Muscle of back (tissue), 11 donors: ENCODE measurements around the gene LEMD3. TPM values are rescaled to one million over a fixed set of nuclear protein-coding genes. Genes with fewer than 3 reads are reported as not detected.

Experiments used
- DNase-seq, 3 donors: peaks; one replicate each; pipeline versions ENCODE4 v3.0.0 to v3.0.0-alpha.2; 2013
- polyA plus RNA-seq, 10 donors: library from polyadenylated mRNA; unstranded; fragments of 120-200 nt; gene quantifications; one replicate each; pipeline ENCODE4 v1.2.1, GENCODE V29; 2013; ENCODE audit not compliant: insufficient read length in 10 of 10

Gene LEMD3
- polyA plus RNA-seq, 10 donors, result 15.8 to 24.2 (median 19.8) TPM

DNA sequence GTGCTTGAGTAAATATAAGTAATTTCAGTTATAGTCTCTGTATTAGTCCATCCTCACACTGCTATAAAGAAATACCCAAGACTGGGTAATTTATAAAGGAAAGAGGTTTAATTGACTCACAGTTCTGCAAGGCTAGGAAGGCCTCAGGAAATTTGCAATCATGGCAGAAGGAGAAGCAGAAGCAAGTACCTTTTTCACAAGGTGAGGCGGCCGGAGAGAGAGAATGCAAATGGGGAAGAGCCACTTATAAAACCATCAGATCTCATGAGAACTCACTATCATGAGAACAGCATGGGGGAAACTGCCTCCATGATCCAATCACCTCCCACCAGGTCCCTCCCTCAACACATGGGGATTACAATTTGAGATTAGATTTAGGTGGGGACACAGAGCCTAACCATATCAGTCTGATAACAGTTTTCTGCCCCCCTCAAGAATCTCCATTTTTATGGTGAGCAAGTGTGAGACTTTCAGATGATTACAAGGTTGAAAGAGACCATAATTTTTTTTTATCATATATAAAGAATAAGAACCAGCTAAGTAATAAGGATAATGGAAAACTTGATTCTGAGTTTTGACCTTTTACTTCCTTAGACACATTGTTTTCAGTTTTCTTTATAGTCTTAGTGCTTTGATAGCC is 35.6 kb downstream of the LEMD3 start:
- DNase-seq, result no peak

GRCh38 chr12:65205886-65206285 is 36.5 kb downstream of the LEMD3 start:
- DNase-seq, result no peak

- DNase-seq, result no peak
Observed at GRCh38 chr12:65208125-65208524, 38.7 kb downstream of the LEMD3 start.

DNA sequence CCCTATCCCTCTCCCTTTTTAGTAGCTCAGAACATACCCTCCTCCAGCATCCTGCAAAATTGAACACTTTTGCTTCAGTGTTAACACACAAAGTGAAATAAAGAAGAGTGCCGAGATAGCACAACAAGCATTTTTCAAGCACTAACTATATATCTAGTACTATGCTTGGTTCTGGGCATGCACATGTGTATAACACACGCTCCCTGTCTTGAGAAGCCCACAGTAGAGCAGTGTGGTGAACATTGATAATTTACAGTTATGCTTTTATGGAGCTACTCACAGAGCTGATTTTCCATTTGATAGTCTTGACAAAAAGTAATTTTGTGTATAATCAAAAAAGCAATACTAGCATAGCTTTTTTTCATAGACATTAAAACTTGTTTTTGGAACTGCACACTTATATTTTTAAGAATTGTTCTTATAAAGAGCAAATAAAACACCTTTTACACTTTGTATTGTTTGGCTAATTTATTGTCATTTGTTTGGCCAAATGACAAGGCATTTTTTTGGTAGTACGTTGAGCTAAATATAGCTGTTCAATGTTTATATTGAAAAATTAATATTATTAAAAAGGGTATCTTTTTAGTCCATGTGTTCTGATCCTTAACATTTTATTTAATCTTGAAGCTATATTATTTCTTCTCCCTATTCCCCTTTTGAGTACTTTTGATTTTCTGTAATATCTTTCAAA is 39.7 kb downstream of the LEMD3 start:
- DNase-seq, result no peak

DNA sequence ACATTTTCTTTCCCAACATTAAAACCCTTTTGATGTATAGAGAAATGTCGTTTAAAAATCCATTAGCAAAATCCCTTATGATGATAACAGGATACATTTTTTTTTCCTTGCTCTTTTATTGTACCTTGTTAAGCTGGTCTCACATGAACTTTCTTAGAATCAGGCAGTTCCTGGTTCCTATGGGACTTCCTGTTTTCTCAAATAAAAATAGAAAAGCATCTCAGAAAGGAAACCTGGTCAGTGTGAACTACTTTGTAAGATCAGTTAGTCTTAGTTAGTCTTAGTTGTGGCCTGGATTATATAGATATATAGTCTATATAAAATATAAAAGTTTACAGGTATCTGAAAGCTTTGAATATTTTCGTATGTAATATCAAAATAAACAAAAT is 40.3 kb downstream of the LEMD3 start:
- no peak for DNase-seq

DNA sequence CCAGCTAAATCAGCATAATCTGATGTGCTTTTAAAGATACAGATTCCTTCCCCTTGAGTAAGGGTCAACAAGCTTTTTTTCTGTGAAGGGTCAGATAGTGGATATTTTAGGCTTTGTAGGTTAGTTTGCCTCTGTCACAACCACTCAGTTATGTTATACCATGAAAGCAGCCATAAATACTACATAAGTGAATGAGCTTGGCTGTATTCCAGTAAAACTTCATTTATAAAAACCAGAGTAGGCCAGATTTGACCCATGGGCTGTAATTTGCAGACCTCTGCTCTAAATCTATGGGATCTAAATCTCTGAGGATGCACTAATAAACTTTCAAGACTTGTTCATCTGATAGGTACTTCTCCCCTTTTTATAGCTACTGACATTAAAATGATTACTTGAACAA is 47.7 kb downstream of the LEMD3 start:
- DNase-seq, result no peak

GRCh38 chr12:65220761-65221160 is 51.4 kb downstream of the LEMD3 start:
- DNase-seq, result no peak

- peak in 1 of 3 donors; percentile 24 for DNase-seq
Observed at GRCh38 chr12:65229441-65229840, 60.1 kb downstream of the LEMD3 start.

- peak in 2 of 3 donors; percentile 3 to 25 for DNase-seq
Observed at GRCh38 chr12:65232476-65233077, 63.2 kb downstream of the LEMD3 start.

DNA sequence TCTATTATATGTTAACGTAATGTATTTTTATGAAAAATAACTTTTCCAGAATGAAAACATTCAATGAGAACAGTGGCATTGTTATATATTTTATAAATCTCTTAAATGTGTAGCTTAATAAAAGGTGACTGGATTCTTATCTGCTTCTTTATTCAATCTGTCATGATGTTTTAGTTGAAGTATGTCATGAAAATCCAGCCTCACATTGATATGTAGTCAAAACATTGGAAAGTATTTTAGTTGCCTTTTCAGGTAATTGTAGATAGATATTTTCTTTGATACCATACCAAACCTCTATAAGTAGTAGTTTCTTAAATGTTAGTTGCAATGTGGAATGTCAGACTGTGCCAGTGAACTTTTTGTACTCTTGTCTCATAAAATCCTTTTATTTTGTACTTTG is 67.8 kb downstream of the LEMD3 start:
- DNase-seq, result no peak

DNA sequence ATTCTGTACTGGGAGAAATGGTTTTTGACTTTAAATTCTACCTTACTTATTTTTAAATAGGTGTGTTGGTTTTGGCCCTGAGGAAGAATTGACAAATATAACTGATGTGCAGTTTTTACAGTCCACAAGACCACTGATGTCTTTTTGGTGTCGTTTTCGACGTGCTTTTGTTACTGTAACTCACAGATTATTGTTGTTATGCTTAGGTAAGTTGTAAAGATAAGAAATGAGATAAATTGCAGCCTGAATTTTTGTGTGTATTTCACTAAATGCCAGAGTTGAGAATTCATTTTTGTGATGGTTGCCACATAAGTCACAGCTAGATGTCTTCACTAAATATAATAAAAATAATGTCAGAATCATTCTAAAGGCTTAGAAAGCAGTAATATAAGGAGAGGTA is 69.2 kb downstream of the LEMD3 start:
- DNase-seq, result no peak

GRCh38 chr12:65248656-65249633 is 79.6 kb downstream of the LEMD3 start:
- peak; percentile 1 to 11 (median 10) for DNase-seq

GRCh38 chr12:65252515-65252914 is 83.1 kb downstream of the LEMD3 start:
- DNase-seq, result no peak

DNA sequence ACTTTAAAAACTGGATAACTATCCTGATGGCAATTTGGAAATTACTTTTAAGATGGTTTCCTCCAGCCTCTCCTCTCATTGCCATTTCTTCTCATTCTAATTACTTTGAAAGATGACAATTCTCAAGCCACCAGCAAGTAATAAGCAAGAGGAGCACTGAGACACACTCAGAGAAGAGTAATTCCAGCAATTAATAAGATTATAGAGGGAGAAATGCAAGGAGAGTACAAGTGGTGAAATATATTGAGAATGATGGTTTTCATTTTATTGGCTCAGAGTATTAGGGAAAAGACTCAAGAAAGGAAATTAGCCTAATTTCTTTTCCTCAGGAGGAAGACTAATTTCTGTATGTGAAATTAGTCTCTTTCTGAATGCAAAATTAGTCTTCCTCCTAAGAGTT is 88.6 kb downstream of the LEMD3 start:
- no peak for DNase-seq

- no peak for DNase-seq
Observed at GRCh38 chr12:65259501-65259900, 90.1 kb downstream of the LEMD3 start.

DNA sequence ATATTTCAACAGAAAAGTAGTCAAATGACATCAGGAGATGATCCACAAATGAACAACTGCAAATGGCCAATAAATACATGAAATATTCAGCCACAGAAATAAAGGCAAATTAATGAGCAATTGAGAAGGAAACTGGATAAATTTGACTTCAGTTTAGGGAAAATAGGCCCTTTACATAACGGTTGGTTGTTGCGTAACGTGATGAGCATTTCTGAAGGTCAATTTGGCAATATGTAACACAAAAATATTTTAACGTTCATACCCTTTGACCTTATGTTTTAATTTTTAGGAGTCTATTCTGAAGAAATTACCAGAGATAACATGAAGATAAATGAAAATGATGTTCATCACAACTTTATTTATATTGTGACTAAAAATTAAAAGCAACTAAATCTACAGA is 94.4 kb downstream of the LEMD3 start:
- no peak for DNase-seq

- DNase-seq, result no peak
Observed at GRCh38 chr12:65266408-65266807, 97.0 kb downstream of the LEMD3 start.

GRCh38 chr12:65269603-65270002 is 100.2 kb downstream of the LEMD3 start:
- no peak for DNase-seq

DNA sequence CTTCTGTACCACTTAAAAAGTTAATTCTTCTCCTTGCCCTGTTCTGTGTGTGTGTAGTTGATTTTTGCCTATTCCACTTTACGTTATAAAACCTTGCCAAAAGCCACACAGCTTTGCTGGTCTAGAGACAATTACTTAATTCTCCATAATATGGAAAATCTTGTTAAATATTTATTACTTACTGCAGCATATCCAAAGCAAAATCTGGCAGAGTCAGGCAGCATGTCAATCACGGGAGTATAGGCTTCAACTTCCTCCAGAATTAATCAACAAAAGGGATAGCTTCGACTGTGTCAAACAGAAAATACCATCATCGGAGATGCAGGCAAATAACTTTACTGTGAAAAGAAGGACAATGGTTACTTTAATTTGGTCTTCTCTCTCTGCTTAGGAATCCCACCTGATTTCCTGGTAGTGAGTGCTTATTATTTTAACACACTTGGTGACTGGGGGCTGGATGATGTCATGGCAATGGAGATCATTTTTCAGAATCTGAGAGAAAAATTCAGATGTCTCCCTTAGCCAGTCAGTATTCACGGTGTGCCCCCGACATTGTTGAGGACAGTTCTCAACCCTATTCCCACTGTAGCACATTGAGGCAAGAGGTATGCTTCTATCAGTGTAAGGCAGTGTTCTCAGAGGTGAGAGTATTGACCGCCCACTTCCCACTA is 105.4 kb downstream of the LEMD3 start:
- DNase-seq, result no peak

GRCh38 chr12:65275627-65276026 is 106.2 kb downstream of the LEMD3 start:
- DNase-seq, result no peak

- DNase-seq, result no peak
Observed at GRCh38 chr12:65276916-65277530, 107.6 kb downstream of the LEMD3 start.
